ENCODE results near the gene ZNF578.
"Not testable (repeated sequence)": the region's sequence is repeated elsewhere in the genome, so short reads cannot be mapped to it uniquely, and the experiment has no call there.

ZNF578 gene

GRCh38 chr19:52518646-52519045 is 65.3 kb downstream of the ZNF578 start:
- no peak for DNase-seq

- not testable (repeated sequence) for DNase-seq
Observed at GRCh38 chr19:52519175-52519574, 65.8 kb downstream of the ZNF578 start.

GRCh38 chr19:52520013-52520412 is 66.7 kb downstream of the ZNF578 start:
- no peak for DNase-seq

- no peak for DNase-seq
Observed at GRCh38 chr19:52522551-52522950, 69.2 kb downstream of the ZNF578 start.

GRCh38 chr19:52524086-52524485 is 70.7 kb downstream of the ZNF578 start:
- no peak for DNase-seq

GRCh38 chr19:52527134-52527955 is 74.0 kb downstream of the ZNF578 start, which contains the start of gene ZNF808:
Gene ZNF808 (plus strand): TSS chr19:52527668. CDS start chr19:52543285, 15,617 bp downstream.
- peak; percentile 89 for DNase-seq

DNA sequence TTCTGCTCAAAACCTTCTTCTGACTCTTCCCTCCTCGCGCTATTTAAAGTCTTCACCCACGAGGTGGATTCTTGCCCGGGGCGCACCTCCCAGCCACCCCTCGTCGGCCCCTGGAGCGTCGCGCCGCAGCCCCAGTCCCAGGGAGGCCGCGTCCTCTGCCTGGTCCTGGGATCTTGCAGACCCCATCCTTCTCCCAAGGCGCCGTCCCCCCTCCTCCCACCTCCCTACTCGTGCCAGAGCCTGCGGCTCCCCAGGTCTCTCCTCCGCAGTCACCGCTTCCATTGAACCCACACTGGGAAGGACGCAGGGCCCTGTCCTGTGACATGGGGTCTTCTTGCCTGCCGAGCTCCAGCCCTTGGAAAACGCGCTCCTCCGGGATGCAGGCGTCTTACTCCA is 74.6 kb downstream of the ZNF578 start:
- DNase-seq, result no peak

DNA sequence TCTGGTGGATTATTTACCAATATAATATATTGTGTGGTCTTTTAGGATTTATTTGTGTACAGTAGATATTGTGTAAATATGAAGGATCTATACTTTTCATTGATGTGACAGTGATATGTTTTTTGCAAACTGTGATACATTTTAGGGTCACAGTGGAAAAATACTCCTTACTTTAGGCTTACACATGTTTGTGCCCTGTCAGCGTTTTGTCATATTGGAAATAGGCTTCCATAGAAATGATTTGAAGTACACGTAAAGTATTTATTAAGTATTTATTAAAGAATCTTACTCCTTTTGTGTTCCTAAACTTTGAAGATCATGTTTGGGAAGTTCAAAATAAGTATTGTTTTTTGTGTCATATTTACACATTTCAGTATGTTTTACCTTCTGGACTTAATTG is 79.1 kb downstream of the ZNF578 start:
- DNase-seq, result no peak

- DNase-seq, result no peak
Observed at GRCh38 chr19:52533901-52534300, 80.5 kb downstream of the ZNF578 start.

DNA sequence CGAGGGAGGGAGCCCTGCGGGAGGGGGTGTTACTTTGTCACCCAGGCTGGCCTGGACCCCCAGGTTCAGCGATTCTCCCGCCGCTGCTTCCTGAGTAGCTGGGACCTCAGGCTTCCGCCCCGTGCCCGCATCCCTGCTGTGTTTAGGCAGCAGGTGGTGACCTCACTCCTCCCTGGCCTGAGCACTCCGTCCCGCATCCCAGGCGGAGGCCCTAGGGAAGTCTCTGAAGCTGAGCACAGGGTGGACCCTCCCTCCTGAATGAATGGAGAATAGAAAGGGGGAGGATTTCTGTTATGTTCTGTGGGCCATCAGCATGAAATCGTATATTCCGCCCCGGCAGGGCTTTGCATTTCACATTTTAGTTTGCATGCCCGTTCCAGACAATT is 82.0 kb downstream of the ZNF578 start:
- DNase-seq, result not testable (repeated sequence)

- peak; percentile 76 for DNase-seq
Observed at GRCh38 chr19:52535771-52536447, 82.6 kb downstream of the ZNF578 start.

- DNase-seq, result peak; percentile 38
Observed at GRCh38 chr19:52536448-52536800, 83.1 kb downstream of the ZNF578 start.

DNA sequence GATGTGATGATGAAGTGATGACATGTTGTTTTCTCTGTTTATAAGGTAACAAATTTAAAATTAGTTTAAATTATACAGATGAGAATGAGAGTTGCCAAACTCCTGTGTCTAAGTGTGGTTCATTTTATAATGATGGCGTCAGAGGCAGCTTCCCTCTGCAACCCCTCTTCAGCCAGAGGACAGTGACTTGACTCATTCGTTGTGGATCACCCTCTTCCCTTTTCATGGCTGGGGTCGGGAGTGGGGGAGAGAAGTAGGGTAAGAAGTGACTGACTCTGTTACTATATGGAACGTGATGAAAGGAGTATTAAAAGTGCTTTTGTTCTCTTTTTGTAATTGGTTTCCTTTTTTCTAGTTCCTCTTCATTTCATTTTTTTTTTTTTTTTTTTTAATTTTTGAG is 85.5 kb downstream of the ZNF578 start:
- DNase-seq, result not testable (repeated sequence)

GRCh38 chr19:52541176-52541575 is 87.8 kb downstream of the ZNF578 start:
- DNase-seq, result not testable (repeated sequence)

DNA sequence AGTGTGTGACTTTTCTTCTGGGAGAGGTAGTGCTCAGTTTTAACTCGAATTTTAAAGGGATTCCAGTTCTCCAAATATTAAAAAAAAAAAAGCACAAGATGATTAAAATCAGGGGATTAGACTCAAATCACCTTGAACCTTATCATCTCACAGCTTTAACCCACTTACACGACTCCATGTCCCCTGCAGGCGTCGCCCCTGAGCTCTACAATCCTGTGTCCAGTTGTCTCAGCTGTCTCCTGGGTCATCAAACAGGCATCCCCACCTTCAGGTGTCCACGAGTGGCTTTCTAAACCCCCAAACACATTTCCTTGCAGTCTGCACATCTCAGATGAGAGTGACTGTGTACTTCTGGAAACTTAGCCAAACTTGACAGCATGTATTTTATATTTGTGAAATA is 88.3 kb downstream of the ZNF578 start:
- DNase-seq, result no peak

DNA sequence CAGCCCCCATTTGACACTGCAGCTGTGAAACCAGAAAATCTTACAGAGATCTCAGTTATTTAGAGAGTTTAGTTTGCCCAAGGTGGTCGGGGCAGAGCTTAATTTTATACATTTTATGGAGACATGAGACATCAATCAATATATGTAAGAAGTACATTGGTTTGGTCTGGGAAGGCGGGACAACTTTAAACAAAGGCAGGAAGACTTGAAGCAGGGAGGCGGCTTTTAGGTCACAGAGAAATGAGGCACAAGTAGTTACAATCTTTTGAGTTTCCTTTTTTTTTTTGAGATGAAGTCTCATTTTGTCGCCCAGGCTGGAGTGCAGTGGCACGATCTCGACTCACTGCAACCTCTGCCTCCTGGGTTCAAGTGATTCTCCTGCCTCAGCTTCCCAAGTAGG is 89.2 kb downstream of the ZNF578 start:
- not testable (repeated sequence) for DNase-seq

GRCh38 chr19:52542984-52543664 is 89.8 kb downstream of the ZNF578 start:
- peak; percentile 31 for DNase-seq

- no peak for DNase-seq
Observed at GRCh38 chr19:52554216-52554971, 101.0 kb downstream of the ZNF578 start.

- no peak for DNase-seq
Observed at GRCh38 chr19:52557231-52557995, 104.1 kb downstream of the ZNF578 start.

GRCh38 chr19:52558732-52559445 is 105.5 kb downstream of the ZNF578 start:
- not testable (repeated sequence) for DNase-seq

DNA sequence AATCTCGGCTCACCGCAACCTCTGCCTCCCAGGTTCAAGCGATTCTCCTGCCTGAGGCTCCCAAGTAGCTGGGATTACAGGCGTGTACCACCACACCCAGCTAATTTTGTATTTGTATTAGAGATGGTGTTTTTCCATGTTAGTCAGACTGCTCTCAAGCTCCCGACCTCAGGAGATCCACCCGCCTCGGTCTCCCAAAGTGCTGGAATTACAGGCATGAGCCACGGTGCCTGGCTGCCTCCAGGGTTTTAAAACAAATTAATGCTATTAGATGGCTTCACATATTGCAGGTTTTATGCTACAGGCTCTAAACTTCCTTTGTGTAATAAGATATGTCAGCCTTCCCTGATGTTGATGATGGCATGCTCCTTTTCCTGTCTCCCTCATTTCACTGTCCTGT is 108.3 kb downstream of the ZNF578 start:
- not testable (repeated sequence) for DNase-seq

Measured in central memory CD4-positive, alpha-beta T cell (primary cell).